Stimulated activated CD8-positive, alpha-beta memory T cell treated with anti-CD3 and anti-CD28 coated beads, Interleukin-12 subunit alpha, Interleukin-12 subunit beta, amount 100 ng/mL, for 4 hours (primary cell): ENCODE data around the gene ENGASE.

ENCODE experiments used
- DNase-seq: peaks from one replicate; pipeline ENCODE4 v3.0.0-alpha.2; 2020; ENCODE audit warnings: low read depth

ENGASE gene

GRCh38 chr17:79080349-79080748 is 5.7 kb downstream of the ENGASE start:
- DNase-seq = no peak

DNA sequence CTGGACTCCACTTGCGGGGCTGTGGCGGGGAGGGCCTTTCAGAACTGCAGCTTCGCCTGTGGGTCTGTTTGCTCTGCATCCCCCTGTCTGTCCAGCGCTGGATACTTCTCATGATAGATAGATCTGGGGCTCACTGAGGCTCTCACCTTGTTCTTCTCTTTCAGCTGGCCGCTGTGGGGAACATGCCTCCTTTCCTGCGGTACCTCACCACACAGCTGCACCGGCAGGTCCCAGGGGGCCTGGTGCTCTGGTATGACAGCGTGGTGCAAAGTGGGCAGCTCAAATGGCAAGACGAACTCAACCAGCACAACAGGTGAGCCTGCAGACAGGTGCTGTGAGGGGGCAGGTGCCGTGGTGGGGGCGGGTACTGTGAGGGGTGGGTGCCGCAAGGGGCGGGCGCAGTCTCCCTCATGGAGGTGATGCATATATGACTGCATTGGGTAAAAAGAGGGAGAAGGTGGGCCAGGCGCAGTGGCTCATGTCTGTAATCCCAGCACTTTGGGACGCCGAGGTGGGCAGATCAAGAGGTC is 6.2 kb downstream of the ENGASE start:
- DNase-seq = no peak

DNA sequence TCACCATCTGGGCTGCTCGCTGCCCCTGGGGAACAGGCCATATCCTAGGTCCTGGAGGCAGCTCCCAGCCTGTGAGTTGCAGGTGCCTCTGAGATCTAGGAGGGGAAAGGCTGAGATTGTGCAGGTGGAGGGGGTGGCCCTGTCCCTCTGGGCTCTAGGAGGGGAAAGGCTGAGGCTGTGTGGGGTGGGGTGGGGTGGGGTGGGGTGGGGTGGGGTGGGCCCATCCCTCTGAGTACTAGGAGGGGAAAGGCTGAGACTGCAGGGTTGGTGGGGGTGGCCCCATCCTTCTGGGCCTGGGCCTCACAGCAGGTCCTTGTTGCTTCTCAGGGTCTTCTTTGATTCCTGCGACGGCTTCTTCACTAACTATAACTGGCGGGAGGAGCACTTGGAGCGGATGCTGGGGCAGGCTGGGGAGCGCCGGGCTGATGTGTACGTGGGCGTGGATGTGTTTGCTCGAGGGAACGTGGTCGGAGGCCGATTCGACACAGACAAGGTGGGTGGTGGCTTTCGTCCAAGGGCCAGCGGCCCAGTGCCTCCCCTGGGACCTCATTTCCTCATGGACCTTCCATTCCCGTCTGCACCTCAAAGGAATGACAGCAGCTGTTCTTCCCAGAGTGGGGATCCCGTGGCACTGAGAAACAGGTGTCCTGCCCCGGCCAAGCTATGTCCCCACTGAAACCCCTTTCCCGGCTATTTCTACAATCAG is 7.1 kb downstream of the ENGASE start:
- DNase-seq = no peak

DNA sequence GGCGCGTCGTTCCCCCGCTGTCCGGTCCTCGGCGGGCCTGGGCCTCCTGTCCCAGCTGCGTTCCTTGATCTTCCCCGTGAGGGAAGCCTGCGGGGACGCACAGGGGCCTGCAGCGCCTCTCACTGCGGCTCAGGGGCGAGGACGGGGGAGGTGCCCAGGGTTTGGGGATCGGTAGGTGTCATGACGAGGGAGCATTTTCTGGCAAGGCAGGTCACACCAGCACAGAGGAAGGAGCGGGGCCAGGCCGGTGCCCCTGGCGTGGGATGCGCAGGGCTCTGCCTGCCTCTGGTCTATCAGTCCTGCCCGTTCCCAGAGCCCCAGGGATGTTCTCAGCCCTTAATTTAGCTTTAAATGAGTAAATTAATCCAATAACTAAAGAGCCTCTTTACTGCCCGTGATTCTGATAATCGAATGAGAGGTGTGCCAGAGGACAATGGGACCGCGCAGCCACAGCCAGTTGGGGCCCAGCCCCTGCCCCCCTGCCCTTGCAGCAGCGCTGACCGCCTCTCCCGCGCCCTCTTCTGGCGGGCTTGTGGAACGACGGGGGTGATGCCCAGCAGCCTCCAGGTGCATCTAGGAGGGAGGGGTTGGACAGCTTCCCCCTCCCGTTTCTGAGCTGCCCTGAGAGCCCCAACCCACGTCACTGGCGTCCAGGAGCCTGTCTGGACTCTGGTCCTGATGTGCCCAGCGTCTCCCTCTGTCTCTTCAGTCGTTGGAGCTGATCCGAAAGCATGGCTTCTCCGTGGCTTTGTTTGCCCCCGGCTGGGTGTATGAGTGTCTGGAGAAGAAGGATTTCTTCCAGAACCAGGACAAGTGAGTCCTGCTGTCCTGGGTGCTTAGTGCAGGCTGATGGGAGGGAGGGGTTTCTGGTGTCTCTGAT is 7.9 kb downstream of the ENGASE start:
- DNase-seq = no peak

- no peak for DNase-seq
Observed at GRCh38 chr17:79083191-79083971, 8.8 kb downstream of the ENGASE start.

DNA sequence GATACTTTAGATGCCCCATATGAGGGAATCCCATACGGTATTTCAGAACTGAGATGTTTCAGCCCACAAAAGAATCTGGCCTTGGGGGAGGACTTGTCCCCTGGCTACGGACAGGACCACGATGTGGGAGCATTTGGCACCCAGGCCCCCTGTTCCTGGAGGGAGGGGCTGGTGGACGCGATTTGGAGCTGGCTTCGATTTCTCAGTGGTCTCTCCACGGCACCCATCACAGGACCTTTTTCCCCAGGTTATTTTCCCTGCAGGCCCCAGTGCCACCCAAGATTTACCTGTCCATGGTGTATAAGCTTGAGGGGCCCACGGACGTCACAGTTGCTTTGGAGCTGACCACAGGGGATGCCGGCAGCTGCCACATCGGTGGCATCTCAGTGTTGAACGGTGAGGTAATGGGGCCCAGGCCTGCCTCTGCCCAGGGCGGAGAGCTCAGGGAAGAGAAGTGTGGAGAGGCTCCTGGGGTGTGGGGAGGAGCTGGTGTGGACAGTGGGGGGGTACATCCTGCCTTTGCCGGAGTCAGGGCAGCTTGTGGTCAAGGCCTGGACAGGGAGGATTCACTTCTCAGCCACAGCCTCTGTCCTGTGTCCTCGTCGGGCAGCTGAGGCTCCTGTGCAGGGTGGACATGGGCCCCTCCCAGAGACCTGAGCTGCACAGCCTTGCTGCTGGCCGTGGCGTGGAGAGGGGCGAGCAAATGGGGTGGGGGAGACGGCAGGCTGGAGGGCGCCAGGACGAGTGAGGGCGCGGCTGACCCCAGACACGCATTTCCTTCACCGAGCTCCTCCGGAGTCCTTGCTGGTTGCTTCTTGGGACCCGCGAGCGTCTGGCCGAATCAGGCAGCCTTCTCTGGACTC is 9.9 kb downstream of the ENGASE start:
- no peak for DNase-seq

- DNase-seq = no peak
Observed at GRCh38 chr17:79085154-79085920, 10.7 kb downstream of the ENGASE start.

- no peak for DNase-seq
Observed at GRCh38 chr17:79085921-79086551, 11.4 kb downstream of the ENGASE start.

- no peak for DNase-seq
Observed at GRCh38 chr17:79086609-79087427, 12.2 kb downstream of the ENGASE start.

DNA sequence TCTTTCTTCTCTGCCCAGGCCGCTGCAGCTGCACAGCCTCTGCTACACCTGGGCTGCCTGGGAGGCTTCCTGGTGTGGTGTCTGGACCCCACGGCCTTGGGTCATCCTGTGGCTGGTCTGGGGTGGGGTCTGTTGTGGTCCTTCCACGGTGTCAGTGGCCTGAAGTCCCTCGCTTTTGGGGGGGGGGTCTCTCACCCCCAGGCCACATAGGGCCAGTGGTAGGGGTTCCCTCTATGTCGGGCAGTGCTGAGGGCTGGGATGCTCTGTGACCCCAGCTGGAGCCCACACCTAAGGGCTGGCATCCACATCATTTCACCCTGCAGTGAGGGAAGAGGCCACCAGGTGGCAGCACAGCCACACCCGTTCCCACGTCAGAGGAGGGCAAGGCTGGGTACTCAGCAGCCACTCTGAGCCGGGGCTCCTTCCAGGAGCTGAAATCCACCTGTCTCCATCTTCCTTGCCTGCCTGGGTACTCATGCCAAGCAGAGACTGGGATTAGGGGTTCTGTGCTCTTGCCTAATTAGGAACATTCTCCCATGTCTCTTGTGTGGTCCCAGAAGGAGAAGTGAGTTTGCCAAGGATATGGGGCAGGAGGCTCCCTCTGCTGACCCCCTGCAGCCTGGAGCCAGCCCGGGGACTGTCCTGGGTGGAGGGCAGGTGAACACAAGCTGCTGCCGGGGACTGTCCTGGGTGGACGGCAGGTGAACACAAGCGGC is 13.0 kb downstream of the ENGASE start:
- peak; percentile 19 for DNase-seq

DNA sequence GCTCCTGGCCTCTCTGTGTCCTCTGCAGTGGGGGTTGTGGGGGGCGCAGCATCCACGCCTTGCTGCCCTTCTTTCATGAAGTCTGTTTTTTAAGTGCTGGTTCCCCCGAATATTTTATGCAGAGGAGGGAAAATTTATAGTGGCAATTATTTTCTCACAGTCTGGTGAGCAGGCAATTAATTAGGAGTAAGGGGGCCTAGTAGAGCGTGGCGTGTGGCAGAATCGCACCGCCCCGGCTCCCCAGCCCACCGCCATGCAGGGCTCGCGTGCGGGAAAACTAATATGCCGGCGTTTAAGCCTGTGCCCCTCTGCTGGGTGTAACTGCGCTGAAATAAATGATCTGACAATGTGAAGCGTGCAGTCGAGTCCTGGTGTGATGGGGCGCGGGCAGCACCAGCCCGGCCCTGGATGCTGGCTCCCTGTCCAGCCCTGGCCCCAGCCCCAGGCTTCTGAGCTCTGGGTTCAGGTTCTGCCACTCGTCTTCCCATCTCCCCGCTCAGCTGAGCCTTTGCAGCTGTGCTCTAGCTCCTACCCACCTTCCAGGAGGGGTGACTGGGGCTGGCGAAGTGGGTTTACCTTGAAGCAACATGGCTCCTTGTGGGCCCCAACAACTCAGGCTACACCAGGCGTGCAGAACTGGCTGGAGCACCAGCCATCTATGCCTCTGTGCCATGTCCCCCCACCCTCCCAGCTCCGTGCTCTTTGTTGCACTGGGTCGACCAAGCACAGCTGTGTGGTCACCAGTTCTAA is 13.8 kb downstream of the ENGASE start:
- DNase-seq = no peak

DNA sequence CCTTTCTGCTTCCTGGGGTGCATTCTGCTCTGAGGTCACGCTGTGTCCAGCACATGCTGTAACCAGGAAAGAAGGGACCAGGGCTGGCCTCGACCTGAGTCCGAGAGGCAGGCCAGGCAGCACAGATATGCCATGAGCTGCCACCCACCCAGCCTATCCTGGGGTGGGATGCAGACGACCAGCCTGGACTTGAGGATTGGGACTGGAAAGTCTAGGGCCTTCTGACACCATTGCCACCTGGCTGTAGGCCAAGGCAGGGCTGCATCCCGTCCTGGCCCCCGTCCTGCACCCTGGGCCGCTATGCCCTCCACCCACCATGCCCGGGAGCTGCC is 14.3 kb downstream of the ENGASE start:
- DNase-seq = no peak

GRCh38 chr17:79089720-79090442 is 15.3 kb downstream of the ENGASE start:
- no peak for DNase-seq

DNA sequence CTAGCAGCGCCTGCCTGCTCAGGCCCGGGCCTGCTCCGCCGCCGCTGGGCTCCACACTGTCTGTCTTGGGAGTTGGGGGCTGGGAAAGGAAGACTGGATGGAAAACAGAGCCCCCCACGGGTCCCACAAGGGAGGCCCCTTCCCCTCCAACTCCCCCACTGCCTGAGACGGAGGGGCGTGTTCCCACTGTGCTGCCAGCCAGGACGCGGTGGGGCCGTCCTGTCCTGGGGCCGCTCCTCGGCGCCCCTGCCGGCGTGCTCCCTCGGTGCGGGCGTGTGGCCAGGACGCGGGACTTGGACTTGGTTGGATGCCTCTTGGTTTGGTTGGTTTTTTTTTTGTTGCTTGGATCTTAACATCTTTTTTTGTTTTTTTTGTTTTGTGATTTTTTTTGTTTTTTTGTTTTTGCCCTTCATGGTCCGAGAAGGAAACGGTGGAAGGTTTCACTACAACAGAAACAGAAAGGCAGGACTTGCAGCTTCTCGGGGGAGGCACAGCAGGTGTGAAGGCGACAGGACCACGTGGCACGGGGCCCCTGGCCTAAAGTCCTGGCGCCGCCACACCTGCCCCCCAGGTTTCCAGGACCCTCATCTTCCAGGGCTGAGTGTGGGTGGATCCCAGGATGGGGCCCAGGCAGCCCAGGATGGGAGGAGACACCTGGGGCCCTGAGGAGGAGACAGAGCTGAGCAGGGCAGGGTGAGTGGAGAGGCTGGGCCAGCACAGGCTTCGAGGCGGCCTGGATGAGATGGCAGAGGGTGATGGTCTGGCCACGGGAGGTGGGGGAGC is 16.0 kb downstream of the ENGASE start:
- no peak for DNase-seq

DNA sequence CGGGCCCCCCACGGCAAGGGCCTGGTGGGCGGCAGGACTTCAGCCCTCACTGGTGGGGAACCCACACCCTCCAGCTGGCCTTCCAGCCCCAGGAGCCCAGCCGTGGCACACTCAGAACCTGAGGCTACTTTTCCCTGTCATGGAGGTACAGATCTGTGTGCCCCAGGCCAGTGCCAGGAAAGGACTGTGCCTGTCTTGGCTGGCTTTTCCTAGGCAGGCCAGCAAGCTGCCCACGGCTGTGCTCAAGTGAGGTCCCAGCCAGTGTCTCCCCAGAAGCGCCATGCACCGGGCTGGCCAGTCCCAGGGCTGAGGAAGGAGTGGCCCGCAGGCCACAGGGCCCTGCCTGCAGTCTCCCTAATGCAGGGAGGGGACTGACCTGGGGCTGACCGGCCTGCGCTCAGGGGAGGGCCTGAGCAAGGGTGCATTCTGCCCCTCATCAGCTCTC is 16.6 kb downstream of the ENGASE start:
- no peak for DNase-seq

GRCh38 chr17:79092567-79092966 is 17.9 kb downstream of the ENGASE start:
- DNase-seq = no peak
